Frontal cortex (tissue), 4 donors: Measurements from ENCODE around the gene DUOXA2. TPM values are rescaled to one million over a fixed set of nuclear protein-coding genes. Genes with fewer than 3 reads are reported as not detected.
A peak's percentile ranks its signal among the peaks of the same experiment; 100 is the strongest.

ENCODE experiments used
- DNase-seq, 2 donors: peaks; one replicate each; pipeline ENCODE4 v3.0.0; 2012; ENCODE audit warnings: low spot score in 2 of 2
- FAIRE-seq: peaks from 2 replicates; lab custom pipeline; 2012; peaks lifted over from hg19 to GRCh38; lab: Jason Lieb, UNC
- total RNA-seq: library from RNA; depleted of rRNA; stranded (reverse); fragments of >200 nt; gene quantifications from one replicate; pipeline ENCODE4 v1.2.3, GENCODE V29; 2014
- donor health status: control.
- donor health status: control.
- donor health status: control.

Gene DUOXA2
- total RNA-seq, 1 donor from 2014 or later, result not detected

DNA sequence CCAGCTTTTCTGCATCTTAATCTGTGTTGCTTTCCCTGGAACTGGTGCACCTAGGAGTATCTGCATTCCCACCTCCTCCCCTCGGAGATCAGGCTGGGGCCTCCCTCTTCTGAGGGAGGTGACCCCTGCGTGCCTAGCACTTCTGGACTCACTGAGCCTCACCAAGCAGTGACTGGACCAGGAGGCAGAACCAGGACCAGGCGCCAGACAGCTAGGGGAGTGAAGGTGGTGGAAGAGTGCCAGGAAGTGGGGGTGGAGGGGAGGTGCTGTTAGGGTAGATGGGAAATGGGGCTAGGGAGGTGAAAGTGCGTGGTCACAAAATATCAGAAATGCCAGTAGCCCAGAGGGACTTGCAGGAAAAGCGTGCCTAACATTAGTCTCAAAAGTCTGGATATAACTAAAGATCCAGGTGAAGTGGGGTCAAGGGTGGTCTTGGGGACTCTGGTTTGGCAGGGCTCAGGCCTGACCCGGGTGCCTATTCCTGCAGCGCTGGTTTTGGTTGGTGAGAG is 1.2 kb downstream of the DUOXA2 start:
- DNase-seq, result no peak
- FAIRE-seq, result no peak

DNA sequence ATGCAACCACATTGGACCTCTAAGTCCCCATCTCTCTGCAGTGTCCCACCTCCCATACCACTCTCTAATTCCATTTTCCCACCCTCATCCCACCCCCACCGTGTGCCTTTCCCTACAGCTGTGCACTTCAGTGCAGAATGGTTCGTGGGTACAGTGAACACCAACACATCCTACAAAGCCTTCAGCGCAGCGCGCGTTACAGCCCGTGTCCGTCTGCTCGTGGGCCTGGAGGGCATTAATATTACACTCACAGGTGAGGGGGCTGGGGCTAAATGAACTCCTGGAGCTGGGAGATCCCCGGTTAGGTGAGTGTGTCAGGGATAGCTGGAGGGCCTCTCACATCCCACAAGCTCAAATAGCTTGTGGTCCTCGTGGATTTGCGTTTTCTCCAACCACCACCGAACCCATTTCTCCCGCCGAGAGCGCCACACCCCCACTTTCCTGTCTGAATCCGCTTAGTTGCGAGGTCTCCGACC is 1.9 kb downstream of the DUOXA2 start:
- FAIRE-seq (no peak), DNase-seq (no peak)

DNA sequence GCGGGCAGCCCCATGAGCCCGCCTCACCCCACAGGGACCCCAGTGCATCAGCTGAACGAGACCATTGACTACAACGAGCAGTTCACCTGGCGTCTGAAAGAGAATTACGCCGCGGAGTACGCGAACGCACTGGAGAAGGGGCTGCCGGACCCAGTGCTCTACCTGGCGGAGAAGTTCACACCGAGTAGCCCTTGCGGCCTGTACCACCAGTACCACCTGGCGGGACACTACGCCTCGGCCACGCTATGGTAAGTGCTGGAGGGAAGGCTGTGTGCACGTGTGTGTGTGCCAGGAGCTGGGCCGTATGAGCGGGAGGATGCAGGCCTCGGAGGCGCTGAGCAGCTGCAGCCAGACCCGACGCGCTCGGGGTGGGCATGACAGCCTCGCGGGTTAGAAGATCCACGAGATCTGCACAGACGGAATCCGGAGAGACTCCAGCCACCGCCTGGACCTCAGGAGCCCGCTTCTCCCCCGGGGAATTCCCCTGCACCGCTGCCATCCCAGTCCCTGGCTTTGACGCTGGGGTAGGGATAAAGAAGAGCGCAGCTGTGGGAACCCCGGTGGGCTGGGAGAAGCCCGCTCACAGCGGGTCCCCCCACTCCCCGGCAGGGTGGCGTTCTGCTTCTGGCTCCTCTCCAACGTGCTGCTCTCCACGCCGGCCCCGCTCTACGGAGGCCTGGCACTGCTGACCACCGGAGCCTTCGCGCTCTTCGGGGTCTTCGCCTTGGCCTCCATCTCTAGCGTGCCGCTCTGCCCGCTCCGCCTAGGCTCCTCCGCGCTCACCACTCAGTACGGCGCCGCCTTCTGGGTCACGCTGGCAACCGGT is 2.6 kb downstream of the DUOXA2 start:
- no peak for FAIRE-seq
- no peak for DNase-seq

DNA sequence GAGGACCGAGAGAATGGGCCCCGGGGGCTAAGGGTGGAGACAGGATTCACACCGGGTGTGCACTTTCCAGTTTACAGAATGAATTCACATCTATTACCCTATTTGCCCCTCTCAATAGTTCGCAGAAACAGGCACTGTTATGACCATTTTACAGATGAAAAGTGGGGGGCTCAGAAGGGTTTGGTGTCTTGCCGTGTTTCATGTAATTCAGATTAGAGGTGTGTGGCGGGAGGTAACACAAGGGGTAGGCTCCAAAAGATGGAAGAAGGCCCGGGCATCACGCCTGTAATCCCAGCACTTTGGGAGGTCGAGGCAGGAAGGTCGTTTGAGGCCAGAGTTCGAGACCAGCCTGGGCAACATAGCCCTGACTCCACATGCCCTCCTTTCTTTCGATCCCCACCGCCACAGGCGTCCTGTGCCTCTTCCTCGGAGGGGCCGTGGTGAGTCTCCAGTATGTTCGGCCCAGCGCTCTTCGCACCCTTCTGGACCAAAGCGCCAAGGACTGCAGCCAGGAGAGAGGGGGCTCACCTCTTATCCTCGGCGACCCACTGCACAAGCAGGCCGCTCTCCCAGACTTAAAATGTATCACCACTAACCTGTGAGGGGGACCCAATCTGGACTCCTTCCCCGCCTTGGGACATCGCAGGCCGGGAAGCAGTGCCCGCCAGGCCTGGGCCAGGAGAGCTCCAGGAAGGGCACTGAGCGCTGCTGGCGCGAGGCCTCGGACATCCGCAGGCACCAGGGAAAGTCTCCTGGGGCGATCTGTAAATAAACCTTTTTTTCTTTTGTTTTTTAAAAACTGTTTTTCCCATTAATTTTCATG is 3.4 kb downstream of the DUOXA2 start:
- FAIRE-seq (no peak), DNase-seq (no peak)

DNA sequence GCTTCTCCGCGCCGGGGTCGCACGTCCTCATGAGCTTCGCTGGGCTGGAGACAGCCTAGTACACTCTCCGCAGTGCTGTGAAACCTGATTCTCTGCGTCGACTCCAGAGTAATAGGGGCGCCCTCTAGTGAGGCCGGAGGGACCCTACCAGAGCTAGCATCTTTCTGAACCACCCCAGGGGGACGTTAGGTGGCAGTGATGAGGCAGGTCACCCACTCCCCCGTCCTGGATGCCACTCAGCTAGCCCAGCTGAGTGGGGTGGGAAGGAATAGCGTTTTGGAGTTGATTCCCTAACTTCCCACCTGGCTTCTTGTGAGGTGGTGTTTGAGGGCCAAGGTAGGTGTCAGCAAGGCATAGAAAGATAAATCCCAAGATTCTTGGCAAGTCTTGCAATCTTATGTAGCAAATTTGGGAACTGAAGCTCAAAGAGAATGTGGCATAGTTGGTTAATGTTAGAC is 4.0 kb downstream of the DUOXA2 start:
- FAIRE-seq (peak; percentile 75), DNase-seq (peak; percentile 80 to 93)

DNA sequence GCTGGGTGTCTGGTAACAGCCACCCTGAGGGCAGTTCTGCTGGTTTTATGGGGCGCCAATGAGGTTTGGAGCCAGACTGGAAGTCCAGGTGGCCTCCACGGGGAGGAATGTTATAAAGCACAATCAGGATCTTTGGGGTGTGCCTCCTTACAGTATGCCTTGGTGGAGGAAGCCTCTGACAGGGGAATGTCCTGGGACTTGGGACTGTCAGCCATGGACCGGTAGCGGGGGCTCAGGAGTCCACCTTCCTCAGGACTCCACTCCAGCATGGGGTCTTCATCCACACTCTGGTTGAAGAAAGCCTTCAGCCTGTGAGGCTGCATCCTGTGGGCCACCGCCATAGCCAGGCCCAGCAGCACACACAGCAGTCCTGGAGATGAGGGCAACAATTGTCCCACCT is 4.9 kb downstream of the DUOXA2 start:
- DNase-seq, result no peak
- no peak for FAIRE-seq

DNA sequence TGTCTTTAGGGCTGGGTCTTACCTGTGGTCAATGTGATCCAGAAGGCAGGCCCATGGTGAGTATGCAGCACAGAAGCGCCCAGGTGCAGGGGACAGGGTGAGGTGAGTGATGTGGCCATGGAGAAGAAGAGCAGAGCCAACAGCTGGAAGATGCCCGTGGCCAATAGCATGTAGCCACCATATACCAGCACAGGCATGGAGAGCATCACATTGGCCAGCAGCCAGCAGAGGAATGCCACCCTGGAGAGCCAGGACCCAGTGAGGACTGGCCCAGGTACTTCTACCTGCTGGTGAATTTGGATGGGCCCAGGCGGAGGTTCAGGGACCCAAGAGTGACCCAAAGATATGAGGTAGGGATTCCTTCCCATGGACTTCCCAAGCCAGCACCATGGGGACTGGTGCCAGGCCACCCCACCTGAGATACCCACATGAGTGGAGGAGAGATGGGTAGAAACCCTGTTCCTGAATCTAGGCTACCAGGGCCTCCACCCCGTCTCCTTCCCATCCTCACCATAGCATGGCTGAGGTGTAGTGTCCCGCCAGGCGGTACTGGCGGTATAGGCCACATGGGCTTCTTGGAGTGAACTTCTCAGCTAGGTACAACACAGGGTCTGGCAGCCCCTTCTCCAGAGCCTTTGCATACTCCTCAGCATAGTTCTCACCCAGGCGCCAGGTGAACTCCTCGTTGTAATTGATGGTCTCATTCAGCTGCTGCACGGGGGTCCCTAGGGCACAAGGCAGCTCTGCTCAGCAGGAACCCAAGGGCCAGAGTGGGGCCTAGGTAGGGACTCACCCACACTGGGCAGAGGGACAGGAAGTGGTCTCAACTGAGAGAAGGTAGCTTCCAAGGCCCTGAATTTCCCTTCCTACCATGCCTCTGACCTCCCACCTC is 6.2 kb downstream of the DUOXA2 start:
- FAIRE-seq, result no peak

DNA sequence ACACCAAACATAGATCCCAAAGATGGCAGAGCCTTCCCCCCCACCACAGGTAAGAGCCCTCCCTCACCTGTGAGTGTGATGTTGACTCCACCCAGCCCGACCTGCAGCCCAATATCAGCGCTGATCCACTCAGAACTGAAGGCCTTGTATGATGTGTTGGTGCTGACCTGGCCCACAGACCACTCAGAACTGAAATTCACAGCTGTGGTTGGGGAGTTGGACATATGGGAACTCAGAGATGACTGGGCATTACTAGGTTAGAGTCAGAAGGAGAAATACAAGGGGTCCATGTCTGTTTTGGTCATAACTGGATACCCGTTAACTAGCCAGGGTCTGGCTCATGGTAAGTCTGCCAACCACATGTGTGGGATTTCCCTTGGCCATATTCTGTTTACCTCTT is 6.9 kb downstream of the DUOXA2 start:
- DNase-seq (no peak), FAIRE-seq (no peak)

More for the DNA sequence above, 6.2 kb downstream of the DUOXA2 start:
- no peak for DNase-seq

DNA sequence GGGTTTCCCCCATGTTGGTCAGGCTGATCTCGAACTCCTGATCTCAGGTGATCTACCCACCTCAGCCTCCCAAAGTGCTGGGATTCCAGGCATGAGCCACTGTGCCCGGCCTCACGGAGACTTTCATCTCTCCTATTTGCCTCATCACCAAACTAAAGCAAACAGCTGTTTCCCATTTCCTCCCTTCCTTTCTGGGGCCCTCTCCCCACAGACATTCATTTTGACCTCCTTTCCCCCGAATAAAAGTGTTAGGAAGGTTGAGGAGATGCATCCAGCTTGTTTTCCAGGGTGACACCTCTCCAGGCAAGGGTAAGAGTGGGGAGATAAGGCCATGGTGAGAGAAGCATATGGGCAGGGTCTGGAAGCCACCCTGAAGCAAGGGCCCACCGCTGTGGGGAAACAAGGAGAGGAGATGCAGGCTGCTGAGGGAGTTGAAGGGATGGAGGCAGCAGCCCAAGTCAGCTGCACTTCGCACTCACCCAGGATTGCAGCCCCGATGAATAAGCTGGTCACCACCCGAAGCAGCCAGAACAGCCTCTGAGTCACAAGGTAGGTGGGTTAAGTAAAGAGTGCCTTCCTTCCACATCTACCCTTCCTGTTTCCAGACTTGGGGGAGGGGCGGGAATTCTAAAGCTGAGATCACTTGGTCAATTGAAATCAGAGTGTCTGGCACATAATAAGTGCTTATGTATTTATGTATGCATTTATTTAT is 7.7 kb downstream of the DUOXA2 start:
- DNase-seq (no peak), FAIRE-seq (no peak)

DNA sequence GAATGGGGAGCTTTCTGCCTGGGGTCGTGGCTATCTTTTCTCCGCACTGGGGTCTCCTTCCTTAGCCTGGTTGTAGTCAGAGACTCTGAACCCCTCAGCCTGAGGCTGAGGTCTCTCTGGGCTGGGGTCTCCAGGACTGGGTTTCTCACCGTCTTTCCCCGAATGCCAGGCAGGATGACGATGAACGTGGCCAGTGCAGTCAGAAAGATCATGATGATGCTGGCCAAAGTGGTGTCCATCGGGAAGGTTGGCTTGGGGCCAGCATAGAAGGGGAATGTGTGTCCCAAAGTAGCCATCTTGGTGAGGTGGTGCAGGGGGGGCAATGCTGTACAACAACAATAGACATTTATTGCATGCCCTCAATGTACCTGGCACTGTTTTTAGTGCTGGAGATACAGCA is 8.6 kb downstream of the DUOXA2 start:
- FAIRE-seq, result no peak
- no peak for DNase-seq

DNA sequence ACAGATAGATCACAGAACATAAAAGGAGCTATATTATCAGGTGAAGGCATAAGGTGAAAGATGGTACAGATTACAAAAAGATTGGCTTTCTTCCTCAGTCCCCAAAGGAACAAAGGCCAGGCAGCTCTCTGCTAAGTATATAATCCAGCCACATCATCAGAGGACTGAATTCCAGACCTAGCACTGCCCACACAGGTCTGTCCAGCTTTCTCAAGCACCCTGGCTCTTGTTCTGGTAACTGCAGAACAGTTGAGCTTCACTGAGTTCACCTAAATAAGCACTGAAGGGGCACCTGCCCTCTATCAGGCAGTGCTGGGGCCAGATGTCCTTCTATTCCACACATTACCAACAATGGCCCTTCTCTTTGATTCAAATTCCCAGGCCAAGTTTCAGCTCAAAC is 9.3 kb downstream of the DUOXA2 start:
- FAIRE-seq (no peak), DNase-seq (no peak)

DNA sequence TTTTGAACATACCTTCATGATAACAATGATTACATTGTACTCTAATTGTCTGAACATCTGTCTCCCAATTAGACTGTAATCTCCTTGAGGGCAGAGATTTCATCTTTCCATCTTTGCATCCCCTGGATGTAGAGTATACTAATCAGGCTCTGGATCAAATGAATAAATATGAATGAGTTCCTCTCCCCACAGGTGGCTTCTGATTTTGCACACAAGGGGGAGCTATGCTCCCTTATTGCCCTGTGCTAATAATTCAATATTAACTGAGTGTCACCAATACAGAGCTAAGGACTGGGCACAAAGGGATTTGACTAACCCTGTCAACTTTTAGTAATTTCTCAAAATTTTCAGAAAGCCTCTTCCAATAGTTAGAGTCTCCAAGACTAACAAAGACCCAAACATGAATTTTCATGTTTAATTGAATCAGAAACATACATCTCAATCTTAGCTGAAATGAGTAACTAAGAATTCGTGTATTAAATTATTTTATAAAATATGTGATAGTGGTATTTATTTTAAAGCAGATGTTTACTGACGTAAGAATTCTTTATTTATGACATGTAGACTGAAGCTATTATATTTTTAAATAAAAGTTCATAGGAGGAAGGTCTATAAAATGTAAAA is 12.5 kb downstream of the DUOXA2 start:
- FAIRE-seq (peak; percentile 64), DNase-seq (no peak)

DNA sequence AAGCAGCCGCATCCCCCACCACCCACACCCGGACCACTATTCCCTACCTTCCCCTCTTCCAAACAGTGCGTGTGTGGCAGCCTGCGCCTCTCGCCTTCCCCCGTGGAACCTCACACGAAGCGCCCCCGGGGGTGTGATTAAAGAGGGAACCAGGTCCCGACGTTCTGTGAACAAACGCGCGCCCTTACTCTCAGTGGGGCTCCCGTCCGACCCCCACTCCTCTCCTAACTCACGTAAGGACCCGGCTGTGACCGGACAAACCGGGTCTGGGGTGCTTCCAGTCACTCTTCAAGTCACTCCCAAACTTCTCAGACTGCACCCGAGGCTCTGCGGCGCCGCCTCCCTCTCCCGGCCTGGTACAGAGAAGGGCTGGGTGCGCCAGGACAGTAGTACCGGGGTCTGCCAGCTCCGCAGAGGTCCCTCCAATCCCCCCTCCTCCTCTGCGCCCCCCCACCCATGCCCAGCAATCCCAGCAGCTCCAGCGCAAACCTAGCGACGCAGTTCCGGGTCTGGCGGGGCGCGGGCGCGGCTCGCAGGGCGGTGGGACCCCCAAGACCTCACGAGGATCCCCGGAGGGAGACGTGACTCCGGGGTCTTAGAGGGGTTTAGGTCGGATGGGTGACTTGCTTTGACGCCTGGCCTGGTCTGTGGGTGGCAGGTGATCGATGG is 15.0 kb downstream of the DUOXA2 start:
- DNase-seq (no peak), FAIRE-seq (no peak)

DNA sequence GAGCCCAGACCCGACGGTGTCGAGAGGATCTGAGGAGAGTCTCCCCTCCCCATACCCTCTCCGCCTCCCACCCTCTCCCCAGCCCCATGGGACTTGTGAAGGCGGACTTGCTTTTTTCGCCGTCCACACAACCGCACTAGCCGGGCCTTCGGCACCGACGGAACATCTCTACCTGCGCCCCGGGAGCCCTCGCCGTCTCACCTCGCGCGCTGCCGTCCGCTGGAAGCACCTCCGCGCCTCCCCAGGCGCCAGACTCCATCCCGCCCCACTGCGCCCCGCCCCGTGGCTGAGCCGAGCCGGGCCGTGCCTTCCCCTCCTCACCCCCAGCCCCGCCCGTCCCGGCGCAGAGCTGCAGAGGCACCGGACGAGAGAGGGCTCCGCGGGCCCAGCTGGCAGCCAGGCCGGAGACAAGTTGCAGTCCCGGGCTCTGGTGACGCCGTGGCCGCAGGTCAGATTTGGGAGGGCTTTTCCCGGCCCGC is 15.6 kb downstream of the DUOXA2 start, which contains the start of the genes DUOX1 and DUOXA1:
DUOX1 (plus strand) TSS at position 344 of the 479 bp plus-strand sequence. CDS start 1,973 bp downstream, outside the sequence.
DUOXA1 (minus strand) TSS at position 229 of the 479 bp plus-strand sequence. CDS start 6,865 bp downstream, outside the sequence.
- FAIRE-seq (no peak), DNase-seq (peak in 1 of 2 donors; percentile 53)

DNA sequence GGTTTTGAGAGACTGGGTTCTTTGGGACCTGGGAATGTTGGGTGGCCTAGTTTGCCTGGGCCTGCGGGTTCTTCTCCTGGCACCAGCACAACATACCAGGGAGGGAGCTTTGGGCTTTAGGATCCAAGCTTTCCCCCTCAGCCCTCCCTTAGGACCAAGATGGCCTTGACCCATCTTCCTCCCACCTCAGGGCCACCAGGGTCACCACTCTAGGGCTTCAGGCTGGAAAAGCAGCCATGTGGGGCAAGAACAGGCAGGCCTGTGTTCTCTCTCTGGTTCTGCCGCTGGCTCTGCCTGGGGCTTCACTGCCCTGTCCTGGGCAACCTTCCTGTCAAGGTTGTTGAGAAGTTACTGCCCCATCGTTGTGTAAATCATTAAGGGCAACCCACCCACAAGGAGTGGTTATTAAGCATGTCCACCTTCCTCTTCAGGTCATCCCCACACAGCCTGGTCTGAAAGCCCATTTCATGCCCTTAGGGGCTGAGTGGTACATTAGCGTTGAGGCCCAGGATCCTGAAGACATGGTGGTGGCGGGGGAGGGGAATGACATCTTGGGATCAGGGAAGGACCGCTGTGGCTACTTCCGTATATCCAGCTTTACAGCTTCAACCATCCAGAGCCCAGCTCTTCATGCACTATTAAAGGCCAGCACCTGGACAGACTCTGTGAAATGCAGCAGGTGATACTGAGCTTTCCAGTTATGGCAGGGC is 16.3 kb downstream of the DUOXA2 start:
- FAIRE-seq, result no peak
- DNase-seq, result no peak

DNA sequence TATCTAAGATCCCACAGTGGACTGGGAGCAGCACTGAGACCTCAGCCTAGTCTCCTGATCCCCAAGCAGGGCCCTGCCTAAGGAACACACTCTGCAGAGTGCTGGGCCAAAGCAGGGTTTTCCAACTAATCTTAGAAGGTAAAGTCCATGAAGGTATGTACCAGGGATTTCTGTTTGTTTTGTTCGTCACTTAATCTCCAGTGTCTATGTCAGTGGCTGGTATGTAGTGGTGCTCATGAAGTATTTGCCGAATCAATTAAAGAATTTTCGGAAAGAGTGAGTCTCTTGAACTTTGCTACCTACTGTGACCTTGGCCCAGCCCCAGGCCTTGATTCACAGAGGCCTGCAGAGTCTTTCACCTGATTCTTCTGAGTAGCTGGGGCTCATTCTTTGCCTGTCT is 17.4 kb downstream of the DUOXA2 start:
- FAIRE-seq (no peak), DNase-seq (no peak)
